Gastroesophageal sphincter (tissue), 4 donors: ENCODE results near the gene CATSPER4. TPM values are rescaled to one million over a fixed set of nuclear protein-coding genes. Genes with fewer than 3 reads are reported as not detected.
A peak's percentile ranks its signal among the peaks of the same experiment; 100 is the strongest.
"Not testable (repeated sequence)": the region's sequence is repeated elsewhere in the genome, so short reads cannot be mapped to it uniquely, and the experiment has no call there.

Experiments
- ATAC-seq: fragments of 150-250 bp; one replicate; pipeline ENCODE4 v1.9.1; 2016; ENCODE audit warnings: mild to moderate bottlenecking, moderate library complexity
- H3K27ac ChIP-seq, 4 donors: fragments of 200-600 bp; sonication (generic) in 3 of 4; 1 replicate in 3 of 4; 2 replicates in 1 of 4; pipeline ENCODE4 v1.5.1; 2016 to 2019
- H3K27me3 ChIP-seq: fragments of 200-600 bp; sonication (generic); one replicate; pipeline ENCODE4 v1.5.1; 2019
- H3K36me3 ChIP-seq, 2 donors: fragments of 200-600 bp; sonication (generic); one replicate each; pipeline ENCODE4 v1.5.1; 2019; ENCODE audit warnings: control low read depth in 1 of 2
- H3K4me1 ChIP-seq, 3 donors: fragments of 200-600 bp; sonication (generic); 1 replicate in 2 of 3; 2 replicates in 1 of 3; pipeline ENCODE4 v1.5.1; 2016 to 2019; ENCODE audit warnings: control low read depth in 2 of 3
- H3K4me3 ChIP-seq, 2 donors: fragments of 200-600 bp; sonication (generic); one replicate each; pipeline ENCODE4 v1.5.1; 2019; ENCODE audit warnings: mild to moderate bottlenecking in 1 of 2, moderate library complexity in 1 of 2
- H3K9me3 ChIP-seq, 3 donors: fragments of 200-600 bp; sonication (generic); one replicate each; pipeline ENCODE4 v1.5.1; 2017 to 2019; ENCODE audit warnings: control low read depth in 2 of 3
- CTCF ChIP-seq, 4 experiments: fragments of 200-600 bp in 2 of 4; fragments of 450-650 bp in 2 of 4; sonication (generic) in 1 of 4; IDR thresholded peaks; one replicate each; pipeline ENCODE4 v1.5.1; 2017 to 2019; ENCODE audit warnings: antibody characterized with exemption in 4 of 4, mild to moderate bottlenecking in 2 of 4, moderate library complexity in 2 of 4
- EP300 ChIP-seq: sonication (generic); formaldehyde crosslinking; IDR thresholded peaks from one replicate; pipeline ENCODE4 v1.6.1; 2017; ENCODE audit warnings: antibody characterized with exemption, mild to moderate bottlenecking
- POLR2A ChIP-seq, 2 donors: fragments of 450-650 bp; IDR thresholded peaks; one replicate each; pipeline ENCODE4 v1.6.1; 2017; ENCODE audit warnings: antibody characterized with exemption in 2 of 2, mild to moderate bottlenecking in 2 of 2, moderate library complexity in 1 of 2
- POLR2AphosphoS5 ChIP-seq: sonication (generic); formaldehyde crosslinking; IDR thresholded peaks from one replicate; pipeline ENCODE4 v1.6.1; 2017; ENCODE audit warnings: antibody characterized with exemption
- WGBS, 2 donors: methylation state at CpG; one replicate each; pipeline ENCODE4 v1.1.5; 2018; ENCODE audit warnings: low coverage in 1 of 2; 5-methylcytosine and 5-hydroxymethylcytosine counted together
- total RNA-seq, 4 donors: library from RNA; depleted of rRNA; stranded (reverse); fragments of >200 nt; gene quantifications; one replicate each; pipeline ENCODE4 v1.1.0, GENCODE V29; 2016

CATSPER4 gene
- total RNA-seq, 4 donors from 2014 or later, result not detected

GRCh38 chr1:26225033-26225831 is 34.8 kb downstream of the CATSPER4 start:
- Histone ChIP-seq H3K36me3 (no peaks in the 10 kb centered on the region), H3K27me3 (peaks cover 58% of the 10 kb centered on the region), H3K4me1 (peaks cover 0 to 14% (median 8%) of the 10 kb centered on the region in 3 donors), H3K4me3 (peak overlapping the region; percentile 0 to 46), H3K27ac (no peak overlapping the region), H3K9me3 (no peaks in the 10 kb centered on the region)
- ATAC-seq, result peak; percentile 67
- TF ChIP-seq CTCF (IDR thresholded peaks at IDR 0.05) (no peak), POLR2A (IDR thresholded peaks at IDR 0.05) (no peak), POLR2AphosphoS5 (no peak), EP300 (no peak)
- 16 to 45% methylated on average over 5 to 6 of the region's 50 CpGs for WGBS, 2 donors

GRCh38 chr1:26230682-26231081 is 40.3 kb downstream of the CATSPER4 start:
- not testable (repeated sequence) for H3K9me3 ChIP-seq, H3K4me3 ChIP-seq, H3K36me3 ChIP-seq, H3K27ac ChIP-seq, ATAC-seq
- WGBS, 2 donors, result 63 to 73% methylated on average over 2 of the region's 2 CpGs
- Histone ChIP-seq H3K4me1 (peaks cover 0 to 18% (median 3%) of the 10 kb centered on the region in 3 donors), H3K27me3 (peaks cover 28% of the 10 kb centered on the region)

GRCh38 chr1:26233903-26234643 is 43.7 kb downstream of the CATSPER4 start, which contains the start of gene CEP85:
CEP85 (plus strand) TSS chr1:26234200; CDS start chr1:26239784, 5,584 bp downstream.
- WGBS, 2 donors, result 1% methylated on average over 21 of the region's 73 CpGs; no CpG with 5 or more reads in 1 of the 2 donors

GRCh38 chr1:26234644-26235370 is 44.4 kb downstream of the CATSPER4 start:
- 3% methylated on average over 22 to 26 of the region's 30 CpGs for WGBS, 2 donors
- Histone ChIP-seq H3K9me3 (no peaks in the 10 kb centered on the region), H3K4me3 (peak overlapping the region; percentile 52 to 59), H3K27ac (peak overlapping the region; percentile 72 to 93 (median 89)), H3K36me3 (no peaks in the 10 kb centered on the region), H3K27me3 (no peaks in the 10 kb centered on the region), H3K4me1 (peaks cover 0 to 23% (median 3%) of the 10 kb centered on the region in 3 donors)
- TF ChIP-seq EP300 (no peak), CTCF (IDR thresholded peaks at IDR 0.05) (no peak), POLR2A (IDR thresholded peaks at IDR 0.05) (no peak), POLR2AphosphoS5 (no peak)
- no peak for ATAC-seq

More at GRCh38 chr1:26233903-26234643, 43.7 kb downstream of the CATSPER4 start, which contains the start of gene CEP85:
- Histone ChIP-seq H3K27me3 (peaks cover under 1% of the 10 kb centered on the region), H3K4me3 (peak within 1 kb of the TSS; percentile 52 to 59), H3K36me3 (no peaks in the 10 kb centered on the region), H3K27ac (peak within 1 kb of the TSS; percentile 72 to 93 (median 89)), H3K4me1 (peaks cover 0 to 23% (median 3%) of the 10 kb centered on the region in 3 donors), H3K9me3 (no peaks in the 10 kb centered on the region)
- peak; percentile 99 for ATAC-seq
- peak in 3 of 4 experiments; percentile 78 to 84 (median 78) for TF ChIP-seq CTCF (IDR thresholded peaks at IDR 0.05)
- TF ChIP-seq EP300, result no peak
- peak; percentile 58 to 63 for TF ChIP-seq POLR2A (IDR thresholded peaks at IDR 0.05)
- TF ChIP-seq POLR2AphosphoS5, result peak; percentile 55
